Skeletal muscle tissue (tissue), 4 donors: ENCODE data around the gene IFIT1B. TPM values are rescaled to one million over a fixed set of nuclear protein-coding genes. Genes with fewer than 3 reads are reported as not detected.
"Not testable (repeated sequence)": the region's sequence is repeated elsewhere in the genome, so short reads cannot be mapped to it uniquely, and the experiment has no call there.

Source experiments
- H3K27ac ChIP-seq: one replicate; pipeline ENCODE4 v1.7.0; 2013; ENCODE audit warnings: mild to moderate bottlenecking, low read depth, low read length, inconsistent platforms
- H3K27me3 ChIP-seq, 3 donors: one replicate each; pipeline ENCODE4 v1.7.0; 2013; ENCODE audit warnings: low read length in 3 of 3; ENCODE audit not compliant: control insufficient read depth in 3 of 3, insufficient read depth in 3 of 3
- H3K36me3 ChIP-seq, 3 donors: one replicate each; pipeline ENCODE4 v1.7.0; 2013; ENCODE audit warnings: low read length in 3 of 3; ENCODE audit not compliant: control insufficient read depth in 3 of 3, insufficient read depth in 3 of 3
- H3K4me1 ChIP-seq, 3 donors: one replicate each; pipeline ENCODE4 v1.7.0; 2013; ENCODE audit warnings: low read length in 3 of 3, mild to moderate bottlenecking in 3 of 3; ENCODE audit not compliant: control insufficient read depth in 3 of 3, insufficient read depth in 3 of 3
- H3K4me3 ChIP-seq, 3 donors: one replicate each; pipeline ENCODE4 v1.7.0; 2013; ENCODE audit warnings: low read length in 3 of 3
- H3K9ac ChIP-seq, 3 donors: one replicate each; pipeline ENCODE4 v1.7.0; 2013; ENCODE audit warnings: low read length in 3 of 3, mild to moderate bottlenecking in 3 of 3, moderate library complexity in 2 of 3, low read depth in 1 of 3
- H3K9me3 ChIP-seq, 3 donors: one replicate each; pipeline ENCODE4 v1.7.0; 2013; ENCODE audit warnings: low read length in 3 of 3; ENCODE audit not compliant: control insufficient read depth in 3 of 3
- total RNA-seq: library from RNA; depleted of rRNA; stranded (reverse); fragments of >200 nt; gene quantifications from one replicate; pipeline ENCODE4 v1.2.3, GENCODE V29; 2014
- donor health status: Osteomylitis.

The IFIT1B gene
- total RNA-seq, 1 donor from 2014 or later, result 2.1 TPM

GRCh38 chr10:89374713-89375141 is 3.1 kb upstream of the IFIT1B start:
- no peaks in the 10 kb centered on the region for H3K9me3 ChIP-seq
- H3K27me3 ChIP-seq, result no peaks in the 10 kb centered on the region
- H3K4me1 ChIP-seq, result peaks cover 17 to 20% (median 20%) of the 10 kb centered on the region in 3 donors
- H3K36me3 ChIP-seq, result no peaks in the 10 kb centered on the region
- H3K9ac ChIP-seq, result peak overlapping the region; percentile 30 to 51 (median 41)
- peak overlapping the region in 1 of 3 donors; percentile 52 for H3K4me3 ChIP-seq
- H3K27ac ChIP-seq, result peak overlapping the region; percentile 86

- H3K27ac ChIP-seq, result no peak overlapping the region
- H3K27me3 ChIP-seq, result no peaks in the 10 kb centered on the region
- H3K9ac ChIP-seq, result no peak overlapping the region
- no peak overlapping the region for H3K4me3 ChIP-seq
- H3K9me3 ChIP-seq, result no peaks in the 10 kb centered on the region
- H3K36me3 ChIP-seq, result no peaks in the 10 kb centered on the region
- H3K4me1 ChIP-seq, result peaks cover 10 to 11% (median 11%) of the 10 kb centered on the region in 3 donors
Measured at GRCh38 chr10:89379103-89379502, 1.2 kb downstream of the IFIT1B start.

GRCh38 chr10:89382757-89383156 is 4.9 kb downstream of the IFIT1B start:
- Histone ChIP-seq H3K9me3 (no peaks in the 10 kb centered on the region), H3K36me3 (no peaks in the 10 kb centered on the region), H3K4me1 (no peaks in the 10 kb centered on the region), H3K27me3 (no peaks in the 10 kb centered on the region), H3K9ac (no peak overlapping the region), H3K27ac (no peak overlapping the region), H3K4me3 (no peak overlapping the region)

- no peaks in the 10 kb centered on the region for H3K9me3 ChIP-seq
- no peaks in the 10 kb centered on the region for H3K36me3 ChIP-seq
- no peaks in the 10 kb centered on the region for H3K27me3 ChIP-seq
- H3K4me1 ChIP-seq, result no peaks in the 10 kb centered on the region
- H3K27ac ChIP-seq, result peak overlapping the region; percentile 47
- H3K4me3 ChIP-seq, result no peak overlapping the region
- no peak overlapping the region for H3K9ac ChIP-seq
Measured at GRCh38 chr10:89384474-89385340, 6.9 kb downstream of the IFIT1B start.

- no peaks in the 10 kb centered on the region for H3K36me3 ChIP-seq
- H3K9me3 ChIP-seq, result no peaks in the 10 kb centered on the region
- H3K27ac ChIP-seq, result no peak overlapping the region
- no peak overlapping the region for H3K4me3 ChIP-seq
- H3K27me3 ChIP-seq, result no peaks in the 10 kb centered on the region
- H3K4me1 ChIP-seq, result peaks cover 9 to 25% (median 17%) of the 10 kb centered on the region in 3 donors
- no peak overlapping the region for H3K9ac ChIP-seq
Measured at GRCh38 chr10:89388806-89389205, 10.9 kb downstream of the IFIT1B start.

GRCh38 chr10:89389254-89389653 is 11.4 kb downstream of the IFIT1B start:
- Histone ChIP-seq H3K9me3 (no peaks in the 10 kb centered on the region), H3K36me3 (no peaks in the 10 kb centered on the region), H3K9ac (no peak overlapping the region), H3K27ac (no peak overlapping the region), H3K4me3 (no peak overlapping the region), H3K4me1 (peaks cover 12 to 29% (median 22%) of the 10 kb centered on the region in 3 donors), H3K27me3 (no peaks in the 10 kb centered on the region)

GRCh38 chr10:89390476-89391225 is 12.8 kb downstream of the IFIT1B start:
- Histone ChIP-seq H3K9me3 (no peaks in the 10 kb centered on the region), H3K9ac (no peak overlapping the region), H3K4me3 (no peak overlapping the region), H3K4me1 (peaks cover 14 to 34% (median 26%) of the 10 kb centered on the region in 3 donors), H3K27ac (no peak overlapping the region), H3K36me3 (no peaks in the 10 kb centered on the region), H3K27me3 (no peaks in the 10 kb centered on the region)

GRCh38 chr10:89391226-89391576 is 13.3 kb downstream of the IFIT1B start:
- not testable (repeated sequence) for H3K9me3 ChIP-seq, H3K27ac ChIP-seq, H3K27me3 ChIP-seq, H3K9ac ChIP-seq, H3K4me3 ChIP-seq, H3K36me3 ChIP-seq
- peaks cover 14 to 34% (median 26%) of the 10 kb centered on the region in 3 donors for H3K4me1 ChIP-seq

GRCh38 chr10:89391907-89392756 is 14.3 kb downstream of the IFIT1B start, which contains the start of gene IFIT1:
IFIT1 (plus strand) TSS chr10:89392623; CDS start chr10:89392713, 90 bp downstream.
- no peaks in the 10 kb centered on the region for H3K9me3 ChIP-seq
- peak within 1 kb of the TSS; percentile 75 for H3K27ac ChIP-seq
- H3K27me3 ChIP-seq, result no peaks in the 10 kb centered on the region
- H3K36me3 ChIP-seq, result no peaks in the 10 kb centered on the region
- H3K4me3 ChIP-seq, result peak within 1 kb of the TSS; percentile 73 to 92 (median 76)
- peak within 1 kb of the TSS; percentile 73 to 80 (median 79) for H3K9ac ChIP-seq
- H3K4me1 ChIP-seq, result peaks cover 14 to 37% (median 26%) of the 10 kb centered on the region in 3 donors
